PC-3 (cell line): ENCODE data around the gene EIF4B. TPM values are rescaled to one million over a fixed set of nuclear protein-coding genes. Genes with fewer than 3 reads are reported as not detected.
"Not testable (repeated sequence)": the region's sequence is repeated elsewhere in the genome, so short reads cannot be mapped to it uniquely, and the experiment has no call there.

Experiments
- ATAC-seq: fragments of 200-7000 bp; cut with Tn5 transposase; 2 replicates; pipeline ENCODE4 v1.9.1; 2020; ENCODE audit warnings: mild to moderate bottlenecking, moderate library complexity
- BruUV-seq: library from RNA; stranded (reverse); fragments of 400-500 nt; replicated peaks from 2 replicates; lab custom pipeline; 2021; lab: Mats Ljungman, UMichigan
- CTCF ChIA-PET: fragments of 300-600 bp; sonication (Branson Sonifier 250); formaldehyde crosslinking; loops from one replicate; lab custom pipeline; 2022; ENCODE audit warnings: antibody characterized with exemption; lab: Charles Lee
- POLR2A ChIA-PET: fragments of 300-600 bp; sonication (Branson Sonifier 250); formaldehyde crosslinking; loops from one replicate; lab custom pipeline; 2022; ENCODE audit warnings: antibody characterized with exemption; ENCODE audit not compliant: unreplicated experiment; lab: Charles Lee
- DNase-seq: peaks from one replicate; pipeline ENCODE4 v3.0.0-alpha.2; 2015
- H2AFZ ChIP-seq: fragments of 300-600 bp; sonication (generic); 2 replicates; pipeline ENCODE4 v1.6.0; 2016; ENCODE audit warnings: antibody characterized with exemption, low read length
- H3F3A ChIP-seq: fragments of 300-600 bp; sonication (generic); one replicate; pipeline ENCODE4 v1.6.0; 2017; ENCODE audit warnings: antibody characterized with exemption, low read length, control low read depth, mild to moderate bottlenecking; ENCODE audit not compliant: unreplicated experiment
- H3K27ac ChIP-seq: fragments of 300-600 bp; sonication (generic); 2 replicates; pipeline ENCODE4 v1.5.1; 2016; ENCODE audit warnings: mild to moderate bottlenecking, low read length
- H3K27me3 ChIP-seq: fragments of 300-600 bp; sonication (generic); 2 replicates; pipeline ENCODE4 v1.6.1; 2016; ENCODE audit warnings: low read length, mixed read lengths
- H3K36me3 ChIP-seq: fragments of 300-600 bp; sonication (generic); 2 replicates; pipeline ENCODE4 v1.6.1; 2016; ENCODE audit warnings: low read depth, mixed run types, low read length, mixed read lengths
- H3K4me1 ChIP-seq: fragments of 300-600 bp; sonication (generic); 2 replicates; pipeline ENCODE4 v1.5.1; 2016; ENCODE audit warnings: low read length; ENCODE audit not compliant: insufficient read depth
- H3K4me2 ChIP-seq: fragments of 300-600 bp; sonication (generic); 2 replicates; pipeline ENCODE4 v1.6.0; 2016; ENCODE audit warnings: low read length
- H3K4me3 ChIP-seq: fragments of 300-600 bp; sonication (generic); 2 replicates; pipeline ENCODE4 v1.5.1; 2016; ENCODE audit warnings: mild to moderate bottlenecking, low read length, mixed read lengths
- H3K79me2 ChIP-seq: fragments of 300-600 bp; sonication (generic); 2 replicates; pipeline ENCODE4 v1.6.1; 2017; ENCODE audit warnings: low read length, mixed read lengths
- H3K9ac ChIP-seq: fragments of 300-600 bp; sonication (generic); 2 replicates; pipeline ENCODE4 v1.6.0; 2016; ENCODE audit warnings: mild to moderate bottlenecking, low read length
- H3K9me2 ChIP-seq: fragments of 300-600 bp; sonication (generic); replicated peaks from 2 replicates; pipeline ENCODE4 v1.6.1; 2016; ENCODE audit warnings: mixed run types, low read length, mixed read lengths
- H3K9me3 ChIP-seq: fragments of 300-600 bp; sonication (generic); 2 replicates; pipeline ENCODE4 v1.6.1; 2016; ENCODE audit warnings: low read length, mixed read lengths
- H4K20me1 ChIP-seq: fragments of 300-600 bp; sonication (generic); 2 replicates; pipeline ENCODE4 v1.6.1; 2016; ENCODE audit warnings: low read length, mixed read lengths
- EZH2 ChIP-seq: fragments of 300-600 bp; sonication (generic); IDR thresholded peaks from one replicate; pipeline ENCODE4 v1.6.1; 2017; ENCODE audit warnings: antibody characterized with exemption, mild to moderate bottlenecking, low read length; ENCODE audit not compliant: unreplicated experiment
- EZH2phosphoT487 ChIP-seq: fragments of 300-600 bp; sonication (generic); IDR thresholded peaks from 2 replicates; pipeline ENCODE4 v1.6.1; 2018; ENCODE audit warnings: mild to moderate bottlenecking, antibody characterized with exemption, low read length, borderline replicate concordance
- intact Hi-C: fragments of 100-400 bp; cut with micrococcal nuclease; formaldehyde crosslinking; loops from 2 replicates; pipeline ENCODE4 v1.9.0; 2023
- total RNA-seq: library from RNA; depleted of rRNA; stranded (reverse); fragments of >200 nt; gene quantifications from 2 replicates; pipeline ENCODE4 v1.2.3, GENCODE V29; 2014
- TF ChIP-seq, protein P1 (sequence below): fragments of 300-600 bp; sonication (generic); conservative IDR thresholded peaks from 2 replicates; pipeline ENCODE4 v1.5.1; 2017; ENCODE audit warnings: antibody characterized with exemption, low read depth, mild to moderate bottlenecking, low read length

EIF4B gene
- total RNA-seq, 1 experiment from 2014 or later: 424 TPM

DNA sequence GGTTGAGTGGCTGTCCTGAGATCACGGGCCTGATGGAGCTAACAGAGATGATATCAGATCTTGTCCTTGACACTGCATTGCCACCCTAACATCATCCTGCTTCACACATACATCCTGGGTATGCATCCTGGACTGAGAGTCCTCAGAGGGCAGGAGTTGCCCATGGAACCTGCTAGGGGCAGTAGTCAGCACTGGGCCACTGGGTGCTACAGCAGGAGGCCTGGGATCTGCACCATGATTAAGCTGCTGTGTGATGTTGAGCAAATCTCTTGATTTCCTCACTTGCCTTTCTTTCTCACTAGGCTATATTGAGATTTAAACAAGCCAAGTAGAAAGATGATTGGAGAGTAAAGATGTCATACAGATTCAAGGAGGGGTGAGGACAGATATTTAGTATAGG, 22.1 kb upstream of the EIF4B start:
- no peak for TF ChIP-seq EZH2phosphoT487
- TF ChIP-seq, protein P1, sequence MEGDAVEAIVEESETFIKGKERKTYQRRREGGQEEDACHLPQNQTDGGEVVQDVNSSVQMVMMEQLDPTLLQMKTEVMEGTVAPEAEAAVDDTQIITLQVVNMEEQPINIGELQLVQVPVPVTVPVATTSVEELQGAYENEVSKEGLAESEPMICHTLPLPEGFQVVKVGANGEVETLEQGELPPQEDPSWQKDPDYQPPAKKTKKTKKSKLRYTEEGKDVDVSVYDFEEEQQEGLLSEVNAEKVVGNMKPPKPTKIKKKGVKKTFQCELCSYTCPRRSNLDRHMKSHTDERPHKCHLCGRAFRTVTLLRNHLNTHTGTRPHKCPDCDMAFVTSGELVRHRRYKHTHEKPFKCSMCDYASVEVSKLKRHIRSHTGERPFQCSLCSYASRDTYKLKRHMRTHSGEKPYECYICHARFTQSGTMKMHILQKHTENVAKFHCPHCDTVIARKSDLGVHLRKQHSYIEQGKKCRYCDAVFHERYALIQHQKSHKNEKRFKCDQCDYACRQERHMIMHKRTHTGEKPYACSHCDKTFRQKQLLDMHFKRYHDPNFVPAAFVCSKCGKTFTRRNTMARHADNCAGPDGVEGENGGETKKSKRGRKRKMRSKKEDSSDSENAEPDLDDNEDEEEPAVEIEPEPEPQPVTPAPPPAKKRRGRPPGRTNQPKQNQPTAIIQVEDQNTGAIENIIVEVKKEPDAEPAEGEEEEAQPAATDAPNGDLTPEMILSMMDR: peak; percentile 45
- TF ChIP-seq EZH2: no peak
- H3K4me2 ChIP-seq: no peak overlapping the region
- 0 out of 2 replicates have a peak, but pooled peaks cover 6% of the 10 kb centered on the region for H3K4me1 ChIP-seq
- H2AFZ ChIP-seq: no peak overlapping the region
- ChIA-PET CTCF (interaction anchor here (1.3 kb wide), 1 partner anchor 64 kb away, joined by 5 read pairs; no protein-coding TSS in a partner anchor), POLR2A (no interaction called here)
- H3K27ac ChIP-seq: no peak overlapping the region
- ATAC-seq (peak; percentile 70), DNase-seq (peak; percentile 35)
- no peaks in the 10 kb centered on the region for H3K9me3 ChIP-seq
- intact Hi-C loops: loop anchor here (5.0 to 10.0 kb wide), 2 partner anchors 47 to 399 kb away; no protein-coding TSS in a partner anchor
- no peaks in the 10 kb centered on the region for H3K36me3 ChIP-seq
- no peaks in the 10 kb centered on the region for H3K79me2 ChIP-seq
- H3K9ac ChIP-seq: no peak overlapping the region
- no peak overlapping the region for H3K4me3 ChIP-seq
- H3K9me2 ChIP-seq: no peaks in the 10 kb centered on the region
- H3K27me3 ChIP-seq: no peaks in the 10 kb centered on the region
- no peaks in the 10 kb centered on the region for H4K20me1 ChIP-seq
- no peaks in the 10 kb centered on the region for H3F3A ChIP-seq
- no TSS peak for BruUV-seq

DNA sequence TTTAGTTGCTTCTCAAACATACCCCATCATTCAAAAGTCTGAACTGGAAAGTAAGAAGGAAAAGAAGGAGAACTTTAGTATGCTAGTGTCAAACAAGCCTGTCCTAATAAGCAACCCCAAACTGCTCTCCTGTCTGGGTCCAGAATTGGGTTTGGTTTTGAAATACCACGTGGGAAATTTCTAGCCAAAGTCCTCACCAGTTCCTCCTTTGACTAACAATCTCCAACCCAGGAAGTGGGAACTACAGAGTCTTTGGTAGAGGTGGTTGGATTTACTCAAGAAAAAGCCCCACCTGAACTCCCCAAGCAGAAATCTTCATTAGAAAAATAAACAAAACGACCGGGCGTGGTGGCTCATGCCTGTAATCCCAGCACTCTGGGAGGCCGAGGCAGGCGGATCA, 17.4 kb upstream of the EIF4B start:
- no peak for DNase-seq
- Histone ChIP-seq H3K79me2 (no peaks in the 10 kb centered on the region), H3K9ac (no peak overlapping the region), H3K9me3 (no peaks in the 10 kb centered on the region), H3K36me3 (no peaks in the 10 kb centered on the region), H2AFZ (no peak overlapping the region), H3F3A (no peaks in the 10 kb centered on the region), H4K20me1 (no peaks in the 10 kb centered on the region), H3K4me1 (peaks cover 23% of the 10 kb centered on the region), H3K27ac (no peak overlapping the region), H3K27me3 (no peaks in the 10 kb centered on the region), H3K4me3 (no peak overlapping the region), H3K9me2 (no peaks in the 10 kb centered on the region), H3K4me2 (no peak overlapping the region)
- ChIA-PET POLR2A (no interaction called here), CTCF (no interaction called here)
- BruUV-seq: no TSS peak
- ATAC-seq: no peak
- TF ChIP-seq EZH2phosphoT487 (no peak), EZH2 (no peak)
- TF ChIP-seq, protein P1: no peak
- intact Hi-C loops: loop anchor here (10.0 kb wide), 1 partner anchor 404 kb away; no protein-coding TSS in a partner anchor

DNA sequence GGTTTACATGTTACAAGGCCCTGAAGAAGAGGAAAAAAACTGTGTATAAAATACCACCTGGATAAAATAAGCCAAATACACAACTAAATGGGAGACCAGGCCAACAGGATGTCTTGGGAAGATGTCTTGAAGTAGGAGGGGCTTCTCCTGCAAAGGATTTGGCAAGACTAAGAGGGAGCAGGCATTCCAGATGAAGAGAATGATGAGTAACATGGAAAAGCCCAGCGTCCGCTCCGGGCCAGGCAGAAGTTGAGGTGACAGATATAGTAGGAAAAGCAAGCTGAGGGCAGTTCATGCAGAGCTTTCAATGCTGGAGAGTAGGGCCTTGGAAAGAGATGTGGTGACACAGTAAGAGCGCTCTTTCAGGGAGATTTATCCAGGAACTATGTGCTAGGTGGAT, 16.1 kb upstream of the EIF4B start:
- Histone ChIP-seq H3K4me3 (no peak overlapping the region), H2AFZ (no peak overlapping the region), H3K4me1 (peaks cover 23% of the 10 kb centered on the region), H3K9me2 (no peaks in the 10 kb centered on the region), H3K9me3 (no peaks in the 10 kb centered on the region), H3F3A (no peaks in the 10 kb centered on the region), H3K27ac (no peak overlapping the region), H3K27me3 (no peaks in the 10 kb centered on the region), H4K20me1 (no peaks in the 10 kb centered on the region), H3K4me2 (no peak overlapping the region), H3K36me3 (no peaks in the 10 kb centered on the region), H3K9ac (no peak overlapping the region), H3K79me2 (no peaks in the 10 kb centered on the region)
- intact Hi-C loops: no loop called here
- ChIA-PET CTCF (no interaction called here), POLR2A (no interaction called here)
- TF ChIP-seq, protein P1: no peak
- no peak for TF ChIP-seq EZH2
- TF ChIP-seq EZH2phosphoT487: no peak
- ATAC-seq (no peak), DNase-seq (no peak)
- BruUV-seq: no TSS peak

DNA sequence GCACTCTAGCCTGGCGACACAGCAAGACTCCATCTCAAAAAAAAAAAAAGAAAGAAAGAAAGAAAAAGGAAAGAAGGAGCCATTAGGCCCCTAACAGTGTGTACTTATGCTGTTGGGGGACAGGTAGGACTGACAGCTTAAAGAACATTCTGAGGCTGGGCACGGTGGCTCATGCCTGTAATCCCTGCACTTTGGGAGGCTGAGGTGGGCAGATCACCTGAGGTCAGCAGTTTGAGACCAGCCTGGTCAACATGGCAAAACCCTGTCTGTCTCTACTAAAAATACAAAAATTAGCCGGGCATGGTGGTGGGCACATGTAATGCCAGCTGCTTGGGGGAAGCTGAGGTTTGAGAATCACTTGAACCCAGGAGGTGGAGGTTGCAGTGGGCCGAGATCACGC, 14.0 kb upstream of the EIF4B start:
- CTCF ChIA-PET, H3K36me3 ChIP-seq, H3K27me3 ChIP-seq, DNase-seq, H2AFZ ChIP-seq, H3K4me3 ChIP-seq, intact Hi-C loops, H4K20me1 ChIP-seq, H3K9me3 ChIP-seq, ATAC-seq, BruUV-seq, H3K9me2 ChIP-seq, H3K79me2 ChIP-seq, H3F3A ChIP-seq: not testable (repeated sequence)
- H3K4me2 ChIP-seq: peak overlapping the region; percentile 43
- POLR2A ChIA-PET: interaction anchor here (0.7 kb wide), 1 partner anchor 845 kb away, joined by 5 read pairs; no protein-coding TSS in a partner anchor
- H3K27ac ChIP-seq: peak overlapping the region; percentile 88
- H3K9ac ChIP-seq: peak overlapping the region; percentile 49; the same call in 1 of the 2 replicates
- H3K4me1 ChIP-seq: peaks cover 23% of the 10 kb centered on the region
